Endodermal cell (in vitro differentiated cells): ENCODE measurements around the gene KCNB1. TPM values are rescaled to one million over a fixed set of nuclear protein-coding genes. Genes with fewer than 3 reads are reported as not detected.

ENCODE experiments used
- DNase-seq: peaks from one replicate; pipeline ENCODE4 v3.0.0-alpha.2; 2017
- H3K27ac ChIP-seq: 2 replicates; pipeline ENCODE4 v1.5.1; 2013; ENCODE audit warnings: mild to moderate bottlenecking, low read depth, low read length, moderate library complexity
- H3K27me3 ChIP-seq: 2 replicates; pipeline ENCODE4 v1.6.1; 2013; ENCODE audit warnings: mild to moderate bottlenecking, low read length, moderate library complexity; ENCODE audit not compliant: insufficient read depth, control insufficient read depth, poor library complexity, severe bottlenecking
- H3K36me3 ChIP-seq: 2 replicates; pipeline ENCODE4 v1.7.0; 2013; ENCODE audit warnings: mild to moderate bottlenecking, low read length, moderate library complexity; ENCODE audit not compliant: control insufficient read depth, insufficient read depth
- H3K4me1 ChIP-seq: one replicate; pipeline ENCODE4 v1.7.0; 2013; ENCODE audit warnings: low read length; ENCODE audit not compliant: control insufficient read depth, insufficient read depth
- H3K4me3 ChIP-seq: 2 replicates; pipeline ENCODE4 v1.5.1; 2013; ENCODE audit warnings: mild to moderate bottlenecking, low read length, moderate library complexity
- H3K9ac ChIP-seq: 2 replicates; pipeline ENCODE4 v1.6.1; 2013; ENCODE audit warnings: mild to moderate bottlenecking, low read length, moderate library complexity; ENCODE audit not compliant: poor library complexity, severe bottlenecking; ENCODE audit errors: extremely low read depth
- H3K9me3 ChIP-seq: 2 replicates; pipeline ENCODE4 v1.6.1; 2013; ENCODE audit warnings: mild to moderate bottlenecking, low read length, moderate library complexity; ENCODE audit not compliant: control insufficient read depth
- H3K27ac Mint-ChIP-seq: 2 replicates; pipeline ENCODE4 v1.8.0; 2020; ENCODE audit warnings: mixed read lengths
- H3K27me3 Mint-ChIP-seq: 2 replicates; pipeline ENCODE4 v1.8.0; 2021; ENCODE audit warnings: mild to moderate bottlenecking, mixed read lengths; ENCODE audit not compliant: insufficient read depth
- H3K36me3 Mint-ChIP-seq: 2 replicates; pipeline ENCODE4 v1.8.0; 2020; ENCODE audit warnings: low read depth, mixed read lengths
- H3K4me1 Mint-ChIP-seq: 2 replicates; pipeline ENCODE4 v1.8.0; 2020; ENCODE audit warnings: mixed read lengths
- H3K4me3 Mint-ChIP-seq: 2 replicates; pipeline ENCODE4 v1.8.0; 2020; ENCODE audit warnings: mild to moderate bottlenecking, moderate library complexity, mixed read lengths
- H3K9me3 Mint-ChIP-seq: 2 replicates; pipeline ENCODE4 v1.8.0; 2020; ENCODE audit warnings: mild to moderate bottlenecking, mixed read lengths
- CTCF ChIP-seq: fragments of 200-600 bp; sonication (generic); conservative IDR thresholded peaks from 2 replicates; pipeline ENCODE4 v1.5.0; 2021; ENCODE audit warnings: antibody characterized with exemption, mild to moderate bottlenecking
- WGBS, 2 experiments: methylation state at CpG; one replicate each; pipeline versions ENCODE4 v1.1.5 to v1.1.7; 2013; ENCODE audit warnings: missing lambda C conversion rate in 2 of 2, mixed read lengths in 1 of 2; ENCODE audit not compliant: insufficient coverage in 1 of 2, insufficient read length in 1 of 2; 5-methylcytosine and 5-hydroxymethylcytosine counted together
- total RNA-seq, 2 donors: library from RNA; stranded (reverse); fragmentation: NEBNext Ultra II Directional in 1 of 2; extraction: Animal tissue kit (Norgen Biotek cat#: 25700) in 1 of 2; gene quantifications; 2 replicates in 1 of 2; 3 replicates in 1 of 2; pipeline ENCODE4 v1.2.1, GENCODE V29; 2021

Gene KCNB1
- total RNA-seq, 2 donors from 2014 or later, result 0.46 to 0.84 TPM

GRCh38 chr20:49490689-49491088 lies 8.2 kb upstream of the KCNB1 start:
- no peak overlapping the region for H3K27ac ChIP-seq
- peaks cover 22% of the 10 kb centered on the region for H3K27me3 ChIP-seq
- DNase-seq, result no peak
- H3K36me3 ChIP-seq, result no peaks in the 10 kb centered on the region
- no peak for TF ChIP-seq CTCF
- Mint-ChIP-seq H3K4me1 (no peaks in the 10 kb centered on the region), H3K27ac (no peak overlapping the region), H3K27me3 (peaks cover 33% of the 10 kb centered on the region), H3K36me3 (no peaks in the 10 kb centered on the region), H3K9me3 (peaks cover 4% of the 10 kb centered on the region), H3K4me3 (no peak overlapping the region)
- WGBS, 2 experiments, result 86 to 96% methylated on average over 1 of the region's 1 CpG
- H3K9me3 ChIP-seq, result peaks cover 11% of the 10 kb centered on the region
- no peaks in the 10 kb centered on the region for H3K4me1 ChIP-seq
- H3K9ac ChIP-seq, result no peak overlapping the region
- H3K4me3 ChIP-seq, result no peak overlapping the region

GRCh38 chr20:49489688-49490087 lies 7.2 kb upstream of the KCNB1 start:
- Histone ChIP-seq H3K27ac (no peak overlapping the region), H3K36me3 (no peaks in the 10 kb centered on the region), H3K4me3 (no peak overlapping the region), H3K27me3 (peaks cover 22% of the 10 kb centered on the region), H3K4me1 (no peaks in the 10 kb centered on the region), H3K9me3 (peaks cover 11% of the 10 kb centered on the region), H3K9ac (no peak overlapping the region)
- peaks cover 41% of the 10 kb centered on the region for H3K27me3 Mint-ChIP-seq
- no peak for TF ChIP-seq CTCF
- WGBS, 2 experiments, result 93% methylated on average over 5 of the region's 5 CpGs
- H3K4me1 Mint-ChIP-seq, result no peaks in the 10 kb centered on the region
- peaks cover 4% of the 10 kb centered on the region for H3K9me3 Mint-ChIP-seq
- no peak for DNase-seq
- H3K4me3 Mint-ChIP-seq, result no peak overlapping the region
- H3K27ac Mint-ChIP-seq, result no peak overlapping the region
- no peaks in the 10 kb centered on the region for H3K36me3 Mint-ChIP-seq

- H3K9me3 Mint-ChIP-seq, result peaks cover 4% of the 10 kb centered on the region
- no peaks in the 10 kb centered on the region for H3K4me1 ChIP-seq
- H3K9me3 ChIP-seq, result peaks cover 11% of the 10 kb centered on the region
These were observed 3.6 kb upstream of the KCNB1 start for GRCh38 chr20:49486064-49486463.

More at GRCh38 chr20:49486064-49486463, 3.6 kb upstream of the KCNB1 start:
- H3K27ac ChIP-seq, result no peak overlapping the region
- Mint-ChIP-seq H3K36me3 (no peaks in the 10 kb centered on the region), H3K4me1 (no peaks in the 10 kb centered on the region), H3K4me3 (no peak overlapping the region), H3K27me3 (peaks cover 57% of the 10 kb centered on the region), H3K27ac (no peak overlapping the region)
- peaks cover 36% of the 10 kb centered on the region for H3K27me3 ChIP-seq
- no peak overlapping the region for H3K9ac ChIP-seq
- no peak for TF ChIP-seq CTCF
- no peak overlapping the region for H3K4me3 ChIP-seq
- no peaks in the 10 kb centered on the region for H3K36me3 ChIP-seq
- DNase-seq, result no peak
